Natural killer cell (primary cell): ENCODE results near the gene ATP8B4. TPM values are rescaled to one million over a fixed set of nuclear protein-coding genes. Genes with fewer than 3 reads are reported as not detected.

Experiments used
- ATAC-seq, 3 donors: fragments of 150-1000 bp in 2 of 3; fragments of 200-7000 bp in 1 of 3; cut with Tn5 transposase; 1 replicate in 1 of 3; 2 replicates in 2 of 3; pipeline ENCODE4 v1.10.0; 2021; ENCODE audit warnings: mild to moderate bottlenecking in 2 of 3, moderate library complexity in 2 of 3
- DNase-seq, 2 donors: peaks; one replicate each; pipeline versions ENCODE4 v3.0.0 to v3.0.0-alpha.2; 2013 to 2021; ENCODE audit warnings: mixed read lengths in 1 of 2
- H3K27ac ChIP-seq: one replicate; pipeline ENCODE4 v1.5.1; 2013; ENCODE audit warnings: mild to moderate bottlenecking, low read length
- H3K27me3 ChIP-seq: one replicate; pipeline ENCODE4 v1.6.1; 2013; ENCODE audit warnings: low read length; ENCODE audit not compliant: control insufficient read depth, insufficient read depth
- H3K36me3 ChIP-seq: one replicate; pipeline ENCODE4 v1.6.1; 2013; ENCODE audit warnings: low read length; ENCODE audit not compliant: control insufficient read depth, insufficient read depth
- H3K4me1 ChIP-seq: one replicate; pipeline ENCODE4 v1.6.1; 2013; ENCODE audit warnings: low read length; ENCODE audit not compliant: control insufficient read depth, insufficient read depth
- H3K4me3 ChIP-seq: one replicate; pipeline ENCODE4 v1.5.1; 2013; ENCODE audit warnings: low read length
- H3K9me3 ChIP-seq: one replicate; pipeline ENCODE4 v1.6.1; 2013; ENCODE audit warnings: low read length; ENCODE audit not compliant: control insufficient read depth, insufficient read depth
- H3K27ac Mint-ChIP-seq, 2 donors: one replicate each; pipeline ENCODE4 v1.8.0; 2022; ENCODE audit warnings: mild to moderate bottlenecking in 2 of 2, mixed read lengths in 2 of 2, moderate library complexity in 1 of 2
- H3K27me3 Mint-ChIP-seq, 2 donors: one replicate each; pipeline ENCODE4 v1.8.0; 2022; ENCODE audit warnings: low read depth in 2 of 2, mixed read lengths in 2 of 2
- H3K36me3 Mint-ChIP-seq: one replicate; pipeline ENCODE4 v1.8.0; 2022; ENCODE audit warnings: mixed read lengths
- H3K4me1 Mint-ChIP-seq, 2 donors: one replicate each; pipeline ENCODE4 v1.8.0; 2022; ENCODE audit warnings: mixed read lengths in 2 of 2
- H3K4me3 Mint-ChIP-seq: one replicate; pipeline ENCODE4 v1.8.0; 2022; ENCODE audit warnings: mild to moderate bottlenecking, moderate library complexity, mixed read lengths
- H3K9me3 Mint-ChIP-seq, 2 donors: one replicate each; pipeline ENCODE4 v1.8.0; 2022; ENCODE audit warnings: mixed read lengths in 2 of 2
- WGBS: methylation state at CpG from one replicate; pipeline ENCODE4 v1.1.7; 2013; ENCODE audit warnings: missing lambda C conversion rate; ENCODE audit not compliant: insufficient coverage; 5-methylcytosine and 5-hydroxymethylcytosine counted together
- intact Hi-C: fragments of 100-400 bp; cut with micrococcal nuclease; formaldehyde crosslinking; loops from one replicate; pipeline ENCODE4 v1.14.2; 2022
- total RNA-seq, 4 donors: library from RNA; stranded (reverse); fragments of 120-200 nt in 1 of 4; gene quantifications; one replicate each; pipeline versions ENCODE4 v1.2.3 to v1.2.4, GENCODE V29; 2013 to 2022
- TF ChIP-seq, protein P1 (sequence below): fragments of 200-600 bp; IDR thresholded peaks from one replicate; pipeline ENCODE4 v1.8.0; 2022; ENCODE audit warnings: antibody characterized with exemption

Gene ATP8B4
- total RNA-seq, 3 donors from 2014 or later (not counting 1 experiment from before 2014, with no cell fraction given), result 55.6 to 89.5 (median 75.1) TPM

DNA sequence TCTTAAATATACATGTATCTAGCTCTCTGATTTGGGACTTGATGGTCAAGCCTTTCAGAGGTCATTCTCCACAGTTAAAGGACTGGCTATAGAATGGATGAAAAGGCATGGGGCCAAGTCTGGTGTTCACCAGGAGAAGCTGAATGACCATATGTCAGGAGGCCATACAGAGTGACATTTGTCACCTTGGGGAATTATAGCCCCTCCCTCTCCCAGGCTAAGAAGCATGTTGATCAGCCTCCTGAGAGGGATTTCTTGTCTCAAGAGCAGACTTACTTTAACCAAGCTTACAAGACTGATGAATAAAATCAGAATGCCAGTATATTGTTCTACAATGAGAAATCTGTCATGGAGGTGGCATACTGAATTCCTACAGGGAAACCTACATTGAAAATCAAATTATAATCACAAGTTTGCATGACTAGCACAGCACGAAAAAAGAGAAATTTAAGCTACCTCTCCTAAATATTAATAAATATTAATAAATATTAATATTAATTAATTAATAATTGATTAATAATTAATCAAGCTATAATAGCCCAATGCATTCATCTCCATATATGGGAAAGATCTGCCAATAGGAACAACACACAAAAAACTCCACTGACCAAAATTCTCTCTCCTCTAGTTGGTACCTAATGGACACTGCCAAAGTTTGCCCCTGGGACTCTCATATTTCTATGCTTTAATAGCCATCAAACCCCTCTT lies 47.3 kb downstream of the ATP8B4 start:
- Histone ChIP-seq H3K36me3 (peaks cover 19% of the 10 kb centered on the region), H3K4me3 (no peak overlapping the region), H3K27ac (no peak overlapping the region), H3K9me3 (no peaks in the 10 kb centered on the region), H3K4me1 (no peaks in the 10 kb centered on the region), H3K27me3 (no peaks in the 10 kb centered on the region)
- TF ChIP-seq, protein P1, sequence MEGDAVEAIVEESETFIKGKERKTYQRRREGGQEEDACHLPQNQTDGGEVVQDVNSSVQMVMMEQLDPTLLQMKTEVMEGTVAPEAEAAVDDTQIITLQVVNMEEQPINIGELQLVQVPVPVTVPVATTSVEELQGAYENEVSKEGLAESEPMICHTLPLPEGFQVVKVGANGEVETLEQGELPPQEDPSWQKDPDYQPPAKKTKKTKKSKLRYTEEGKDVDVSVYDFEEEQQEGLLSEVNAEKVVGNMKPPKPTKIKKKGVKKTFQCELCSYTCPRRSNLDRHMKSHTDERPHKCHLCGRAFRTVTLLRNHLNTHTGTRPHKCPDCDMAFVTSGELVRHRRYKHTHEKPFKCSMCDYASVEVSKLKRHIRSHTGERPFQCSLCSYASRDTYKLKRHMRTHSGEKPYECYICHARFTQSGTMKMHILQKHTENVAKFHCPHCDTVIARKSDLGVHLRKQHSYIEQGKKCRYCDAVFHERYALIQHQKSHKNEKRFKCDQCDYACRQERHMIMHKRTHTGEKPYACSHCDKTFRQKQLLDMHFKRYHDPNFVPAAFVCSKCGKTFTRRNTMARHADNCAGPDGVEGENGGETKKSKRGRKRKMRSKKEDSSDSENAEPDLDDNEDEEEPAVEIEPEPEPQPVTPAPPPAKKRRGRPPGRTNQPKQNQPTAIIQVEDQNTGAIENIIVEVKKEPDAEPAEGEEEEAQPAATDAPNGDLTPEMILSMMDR, result no peak
- no peak overlapping the region for H3K4me3 Mint-ChIP-seq
- ATAC-seq (no peak), DNase-seq (no peak)
- H3K27me3 Mint-ChIP-seq, result no peaks in the 10 kb centered on the region
- no CpG with 5 or more reads among the region's 1 CpG for WGBS
- H3K9me3 Mint-ChIP-seq, result no peaks in the 10 kb centered on the region
- peaks cover 8% of the 10 kb centered on the region for H3K36me3 Mint-ChIP-seq
- intact Hi-C loops, result no loop called here
- H3K4me1 Mint-ChIP-seq, result peaks cover 33 to 51% of the 10 kb centered on the region in 2 donors
- H3K27ac Mint-ChIP-seq, result no peak overlapping the region

DNA sequence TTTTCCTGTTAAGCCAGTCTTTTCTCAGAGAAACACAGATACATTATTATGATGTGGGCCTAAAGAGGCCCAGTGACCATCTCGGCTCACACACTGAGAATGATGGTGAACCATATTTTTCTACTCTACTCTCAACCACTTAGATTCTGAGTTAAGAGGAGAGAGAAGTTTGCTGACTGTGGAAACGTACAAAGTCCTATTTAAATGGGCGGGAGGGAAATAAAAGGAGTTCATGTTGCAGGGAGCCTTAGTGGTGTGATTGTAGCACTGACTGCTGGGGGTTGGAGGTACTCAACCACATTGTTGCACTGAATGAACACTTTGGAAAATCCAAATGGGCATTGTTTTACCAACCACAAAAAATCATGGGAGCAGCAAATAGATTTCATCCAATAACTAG lies 51.0 kb downstream of the ATP8B4 start:
- Histone ChIP-seq H3K4me1 (peaks cover 3% of the 10 kb centered on the region), H3K36me3 (peaks cover 11% of the 10 kb centered on the region), H3K4me3 (no peak overlapping the region), H3K9me3 (no peaks in the 10 kb centered on the region), H3K27ac (no peak overlapping the region), H3K27me3 (no peaks in the 10 kb centered on the region)
- H3K9me3 Mint-ChIP-seq, result no peaks in the 10 kb centered on the region
- 74% methylated on average over 2 of the region's 3 CpGs for WGBS
- no peaks in the 10 kb centered on the region for H3K27me3 Mint-ChIP-seq
- H3K4me3 Mint-ChIP-seq, result no peak overlapping the region
- DNase-seq (no peak), ATAC-seq (no peak)
- peak overlapping the region; percentile 75 to 92 for H3K27ac Mint-ChIP-seq
- peaks cover 49 to 64% of the 10 kb centered on the region in 2 donors for H3K4me1 Mint-ChIP-seq
- TF ChIP-seq, protein P1, result no peak
- H3K36me3 Mint-ChIP-seq, result peaks cover under 1% of the 10 kb centered on the region
- intact Hi-C loops, result no loop called here

DNA sequence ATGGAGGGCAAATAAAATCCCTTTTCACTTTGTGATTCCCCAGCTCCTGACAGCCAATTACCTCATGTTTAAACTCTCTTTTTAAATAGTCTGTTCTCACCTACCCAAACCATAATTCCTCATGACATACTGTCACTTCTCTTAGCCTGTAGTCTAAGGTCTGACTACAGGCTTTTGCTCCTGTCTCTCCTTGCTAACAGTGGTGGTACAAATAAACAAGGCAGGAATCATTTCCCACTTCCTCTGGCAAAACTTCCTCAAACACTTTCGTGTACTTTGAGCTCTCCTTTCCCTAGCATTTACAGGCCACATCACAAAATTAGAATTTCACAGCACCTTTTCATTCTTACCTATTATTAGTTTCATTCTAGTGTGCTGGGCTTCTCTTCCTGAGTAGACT lies 51.8 kb downstream of the ATP8B4 start:
- peak overlapping the region; percentile 24 for H3K27ac ChIP-seq
- Mint-ChIP-seq H3K4me3 (peak overlapping the region; percentile 38), H3K27ac (peak overlapping the region; percentile 75 to 92), H3K4me1 (peaks cover 55 to 71% of the 10 kb centered on the region in 2 donors), H3K36me3 (no peaks in the 10 kb centered on the region), H3K27me3 (no peaks in the 10 kb centered on the region), H3K9me3 (no peaks in the 10 kb centered on the region)
- ATAC-seq (no peak), DNase-seq (no peak)
- TF ChIP-seq, protein P1, result no peak
- no peaks in the 10 kb centered on the region for H3K9me3 ChIP-seq
- peaks cover 3% of the 10 kb centered on the region for H3K4me1 ChIP-seq
- H3K27me3 ChIP-seq, result no peaks in the 10 kb centered on the region
- WGBS, result 20% methylated on average over 1 of the region's 1 CpG
- intact Hi-C loops, result loop anchor here (2.0 kb wide), 2 partner anchors 40 to 840 kb away; no protein-coding TSS in a partner anchor
- H3K36me3 ChIP-seq, result peaks cover 10% of the 10 kb centered on the region
- no peak overlapping the region for H3K4me3 ChIP-seq
